OCI-LY7 (cell line): Measurements from ENCODE around the gene BTBD9.

Source experiments
- CTCF ChIP-seq: fragments of 200-600 bp; sonication (generic); conservative IDR thresholded peaks from 2 replicates; pipeline ENCODE4 v1.5.1; 2014; ENCODE audit warnings: mild to moderate bottlenecking, antibody characterized with exemption, low read length, moderate library complexity, mixed read lengths
- EZH2phosphoT487 ChIP-seq: fragments of 200-600 bp; sonication (generic); IDR thresholded peaks from 2 replicates; pipeline ENCODE4 v1.6.1; 2018; ENCODE audit warnings: low read depth, borderline replicate concordance, mild to moderate bottlenecking, mixed run types, antibody characterized with exemption, low read length, moderate library complexity, mixed read lengths

DNA sequence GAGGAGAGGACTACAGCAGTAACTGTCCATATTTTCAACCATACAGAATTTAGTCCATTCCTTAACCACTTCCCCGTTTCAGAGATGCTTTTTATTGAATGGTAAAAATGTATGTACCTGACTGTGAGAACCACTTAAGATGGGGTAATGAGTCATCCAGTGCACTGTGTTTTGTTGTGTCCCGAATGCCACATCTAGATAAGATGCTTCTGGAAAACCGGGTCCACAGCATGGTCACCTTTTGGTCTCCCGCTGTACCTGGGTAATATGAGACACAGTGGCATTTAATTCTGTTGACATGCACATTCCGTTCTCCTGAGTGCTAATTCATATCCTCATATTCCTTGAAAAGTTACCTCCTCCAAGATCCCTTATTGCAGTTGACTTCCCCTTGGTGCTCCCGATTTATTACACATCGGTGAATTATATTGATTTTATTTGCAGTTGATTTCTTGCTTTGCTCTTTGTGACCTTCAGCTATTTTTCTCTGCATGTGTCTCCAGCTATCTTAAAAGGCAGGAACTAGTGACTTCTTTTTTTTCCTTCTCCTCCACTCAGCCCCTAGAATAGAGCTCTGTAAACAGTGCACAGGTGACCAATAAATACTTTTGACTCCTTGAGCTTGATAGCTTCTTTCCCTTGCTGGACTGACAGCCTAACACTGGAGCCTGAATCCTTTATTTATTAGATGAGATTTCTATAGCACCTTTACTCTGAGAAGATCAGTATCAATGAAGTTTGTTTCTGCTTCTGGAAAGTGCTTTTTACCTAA lies 505.6 kb downstream of the BTBD9 start:
- TF ChIP-seq CTCF (no peak), EZH2phosphoT487 (no peak)
